GM21576 (cell line): Measurements from ENCODE around the gene SAC3D1.
A peak's percentile ranks its signal among the peaks of the same experiment; 100 is the strongest.
"Not testable (repeated sequence)": the region's sequence is repeated elsewhere in the genome, so short reads cannot be mapped to it uniquely, and the experiment has no call there.

Source experiments
- ATAC-seq: cut with Tn5 transposase; IDR thresholded peaks from one replicate; pipeline ENCODE4 v1.9.1; 2021; ENCODE audit warnings: mild to moderate bottlenecking, moderate library complexity; ENCODE audit not compliant: unreplicated experiment

SAC3D1 gene

DNA sequence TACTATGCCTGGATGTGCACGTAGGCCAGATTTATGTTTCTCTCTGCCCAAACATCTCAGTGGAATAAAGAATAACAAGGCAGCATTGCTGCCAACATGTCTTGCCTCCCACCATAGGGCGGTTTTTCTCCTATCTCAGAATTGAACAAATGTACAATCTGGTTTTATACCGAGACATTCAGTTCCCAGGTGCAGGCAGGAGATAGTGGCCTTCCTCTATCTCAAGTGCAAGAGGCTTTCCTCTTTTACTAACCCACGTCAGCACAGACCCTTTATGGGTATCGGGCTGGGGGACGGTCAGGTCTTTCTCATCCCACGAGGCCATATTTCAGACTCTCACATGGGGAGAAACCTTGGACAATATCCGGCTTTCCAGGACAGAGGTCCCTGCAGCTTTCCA, 17.5 kb upstream of the SAC3D1 start:
- not testable (repeated sequence) for ATAC-seq

DNA sequence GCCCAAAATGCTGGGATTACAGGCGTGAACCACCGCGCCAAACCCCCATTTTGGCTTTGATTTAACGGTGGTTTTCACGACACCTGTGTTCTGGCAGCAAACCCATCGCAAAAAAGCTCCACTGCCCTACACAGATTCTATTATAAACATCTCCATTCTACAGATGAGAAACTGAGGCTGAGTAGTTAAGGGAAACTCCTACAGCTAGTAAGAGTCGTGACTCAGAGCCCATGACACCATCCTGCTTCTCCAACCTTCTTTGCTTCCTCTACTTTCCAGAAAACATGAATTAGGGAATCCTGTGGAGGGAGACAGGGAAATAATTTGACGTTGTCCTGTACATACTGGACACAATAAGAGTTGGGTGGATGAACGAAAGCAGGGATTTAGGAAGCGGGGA, 14.2 kb upstream of the SAC3D1 start:
- ATAC-seq: no peak

DNA sequence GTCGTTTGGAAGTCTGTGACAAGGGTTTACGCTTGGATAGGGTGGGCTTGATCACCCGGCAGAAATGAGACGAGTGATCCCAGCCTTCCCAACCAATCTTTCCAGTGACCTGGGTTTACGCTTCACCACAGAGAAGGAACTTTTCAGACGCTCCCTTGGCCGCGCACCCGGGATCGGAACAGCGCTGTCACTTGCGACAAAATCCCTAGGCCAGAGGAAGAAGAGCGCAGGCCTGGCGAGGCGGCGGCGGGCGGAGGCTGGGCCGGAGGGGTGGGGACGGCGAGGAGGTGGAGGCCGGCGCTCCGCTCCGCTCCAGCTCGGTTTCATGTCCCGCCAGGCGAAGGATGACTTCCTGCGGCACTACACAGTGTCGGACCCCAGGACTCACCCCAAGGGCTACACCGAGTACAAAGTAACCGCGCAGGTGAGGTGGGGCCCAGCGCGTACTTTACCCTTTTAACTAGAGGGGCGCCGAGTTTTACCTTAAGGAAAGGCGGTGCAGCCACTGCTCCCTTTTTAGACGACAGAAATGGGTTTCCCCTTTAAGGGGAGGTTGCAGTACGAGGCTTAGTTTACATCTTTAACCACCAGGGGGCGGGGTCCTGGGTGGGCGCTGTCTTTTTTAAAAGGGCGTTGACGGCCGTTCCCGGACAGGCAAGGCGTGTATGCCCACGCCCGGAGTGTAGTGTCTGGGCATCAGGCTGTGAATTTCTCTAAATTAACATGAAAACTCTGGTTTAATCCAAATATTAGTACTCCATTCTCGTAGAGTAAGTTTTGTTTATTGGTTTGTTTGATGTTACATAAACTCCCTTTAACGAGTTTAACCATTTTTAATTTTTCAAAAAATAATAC, 13.6 kb upstream of the SAC3D1 start, which contains the start of gene SNX15:
Gene SNX15 (plus strand): TSS at position 227 of the 855 bp plus-strand sequence. CDS start 99 bp downstream, at position 326.
- ATAC-seq: peak; percentile 80

DNA sequence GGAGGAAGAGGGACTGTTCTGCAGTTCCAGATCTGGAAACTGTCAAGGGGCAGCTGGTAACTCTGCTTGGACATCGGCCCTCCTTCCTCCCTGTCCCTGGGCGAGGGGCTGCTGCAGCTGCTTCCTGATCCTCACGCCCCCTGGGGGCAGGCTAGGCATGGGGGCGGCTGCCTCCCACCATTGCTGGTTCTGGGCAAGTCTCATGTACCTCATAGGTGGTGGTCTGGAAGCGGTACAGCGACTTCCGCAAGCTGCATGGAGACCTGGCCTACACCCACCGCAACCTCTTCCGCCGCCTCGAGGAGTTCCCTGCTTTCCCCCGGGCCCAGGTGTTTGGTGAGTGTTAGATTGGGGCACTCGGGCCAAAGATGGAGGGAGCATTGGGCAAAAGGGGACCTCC, 8.8 kb upstream of the SAC3D1 start:
- no peak for ATAC-seq

DNA sequence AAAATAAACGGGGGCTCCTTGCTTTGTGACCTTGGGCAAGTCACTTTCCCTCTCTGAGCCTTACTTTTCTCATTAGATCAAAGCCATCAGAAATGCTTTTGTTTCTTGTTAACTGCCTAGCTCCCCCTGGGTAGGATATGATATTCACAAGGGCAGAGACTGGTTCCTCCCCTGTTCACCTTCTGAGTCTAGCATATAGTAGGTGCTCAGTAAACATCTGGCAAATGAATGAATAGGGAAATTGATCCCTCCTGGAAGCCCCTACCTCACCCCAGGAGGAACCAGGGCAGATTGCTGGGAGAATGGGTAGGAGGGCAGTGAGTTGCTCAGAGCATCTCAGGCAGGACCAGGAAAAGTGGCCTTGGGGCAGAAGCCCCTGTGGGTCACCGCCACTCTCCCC, 6.6 kb upstream of the SAC3D1 start:
- ATAC-seq: no peak

DNA sequence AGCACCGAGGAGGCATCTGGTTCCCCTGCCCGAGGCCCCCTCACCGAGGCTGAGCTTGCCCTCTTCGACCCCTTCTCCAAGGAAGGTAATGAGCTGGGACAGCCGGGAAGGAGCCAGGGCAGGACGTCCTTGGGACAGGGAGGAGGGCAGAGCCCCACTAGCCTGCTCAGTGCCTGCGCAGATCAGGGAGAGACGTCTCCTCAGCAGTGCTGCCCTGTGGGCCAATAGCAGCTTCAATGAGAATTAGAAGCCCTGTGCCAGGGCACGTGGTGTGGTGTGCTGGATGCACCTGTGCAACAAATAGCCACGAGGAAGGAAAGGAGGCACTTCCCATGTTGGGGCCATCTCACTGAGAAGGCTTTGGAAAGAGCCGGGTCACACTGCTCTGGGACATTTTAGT, 5.4 kb upstream of the SAC3D1 start:
- no peak for ATAC-seq

DNA sequence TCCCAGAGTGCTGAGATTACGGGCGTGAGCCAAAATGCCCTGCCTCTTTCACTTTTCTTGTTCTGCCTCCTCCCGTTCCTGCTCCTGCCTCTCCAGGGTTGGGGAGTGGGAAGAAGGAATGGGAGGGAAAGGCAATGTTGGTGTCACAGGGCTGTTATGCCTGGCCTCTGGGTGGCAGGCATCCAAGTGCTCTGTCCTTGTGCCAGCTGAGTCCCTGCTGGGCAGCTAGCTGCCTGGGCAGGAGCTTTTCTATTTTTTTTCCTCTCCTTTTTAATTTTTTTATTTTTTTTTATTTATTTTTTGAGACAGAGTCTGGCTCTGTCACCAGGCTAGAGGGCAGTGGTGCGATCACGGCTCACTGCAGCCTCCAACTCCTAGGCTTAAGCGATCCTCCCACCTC, 4.1 kb upstream of the SAC3D1 start:
- no peak for ATAC-seq

DNA sequence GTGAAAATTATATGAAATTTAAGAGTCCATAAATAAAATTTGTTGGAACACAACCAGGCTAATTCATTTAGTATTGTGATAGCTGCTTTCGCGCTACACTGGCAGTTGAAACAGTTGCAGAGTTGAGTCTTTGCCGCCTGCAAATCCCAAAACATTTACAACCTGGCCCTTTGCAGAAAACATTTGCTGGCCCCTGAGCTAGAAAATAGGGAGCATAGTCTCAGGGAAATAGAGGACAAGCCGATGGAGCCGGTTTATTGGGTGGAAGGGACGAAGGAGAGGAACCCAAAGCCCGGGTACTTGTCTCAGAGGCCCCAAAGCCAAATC, 527 bp upstream of the SAC3D1 start:
- ATAC-seq: no peak

DNA sequence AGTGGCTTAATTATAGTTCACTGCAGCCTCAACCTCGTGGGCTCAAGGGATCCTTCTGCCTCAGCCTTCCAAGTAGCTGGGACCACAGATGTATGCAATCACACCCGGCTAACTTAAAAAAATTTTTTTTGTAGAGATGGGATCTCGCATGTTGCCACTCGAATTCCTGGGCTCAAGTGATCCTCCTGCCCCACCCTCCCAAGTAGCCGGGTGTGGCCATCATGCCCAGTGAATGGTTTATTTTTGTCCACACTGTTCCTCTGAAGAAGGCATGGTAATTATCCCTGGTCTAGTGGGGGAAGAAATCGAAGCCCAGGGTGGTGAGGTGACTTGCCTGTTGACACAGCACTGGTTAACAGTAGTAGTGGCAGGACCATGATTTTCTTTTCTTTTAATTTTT, 1.9 kb downstream of the SAC3D1 start:
- ATAC-seq: no peak

DNA sequence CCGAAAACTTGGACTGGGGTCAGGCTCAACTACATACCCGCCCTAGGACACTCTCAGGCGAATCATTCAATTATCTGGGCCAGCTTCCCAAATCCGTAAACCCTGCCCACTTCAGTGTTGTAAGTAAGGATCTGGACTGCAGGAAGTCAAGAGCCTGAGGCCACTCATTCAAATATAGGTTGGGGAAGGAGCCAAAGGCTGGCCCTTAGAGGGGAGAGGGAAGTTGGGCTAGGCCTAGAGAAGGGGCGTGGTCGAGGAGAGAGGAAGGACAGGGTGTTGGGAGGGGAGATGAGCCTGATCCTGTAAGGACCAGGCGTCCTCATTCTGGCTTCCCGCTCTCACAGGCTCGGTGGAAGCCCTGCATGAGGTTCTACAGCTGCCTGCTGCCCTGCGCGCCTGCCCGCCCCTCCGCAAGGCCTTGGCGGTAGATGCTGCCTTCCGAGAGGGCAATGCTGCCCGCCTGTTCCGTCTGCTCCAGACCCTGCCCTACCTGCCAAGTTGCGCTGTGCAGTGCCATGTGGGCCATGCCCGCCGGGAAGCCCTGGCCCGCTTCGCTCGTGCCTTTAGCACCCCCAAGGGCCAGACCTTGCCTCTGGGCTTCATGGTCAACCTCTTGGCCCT, 3.0 kb downstream of the SAC3D1 start:
- ATAC-seq: no peak

DNA sequence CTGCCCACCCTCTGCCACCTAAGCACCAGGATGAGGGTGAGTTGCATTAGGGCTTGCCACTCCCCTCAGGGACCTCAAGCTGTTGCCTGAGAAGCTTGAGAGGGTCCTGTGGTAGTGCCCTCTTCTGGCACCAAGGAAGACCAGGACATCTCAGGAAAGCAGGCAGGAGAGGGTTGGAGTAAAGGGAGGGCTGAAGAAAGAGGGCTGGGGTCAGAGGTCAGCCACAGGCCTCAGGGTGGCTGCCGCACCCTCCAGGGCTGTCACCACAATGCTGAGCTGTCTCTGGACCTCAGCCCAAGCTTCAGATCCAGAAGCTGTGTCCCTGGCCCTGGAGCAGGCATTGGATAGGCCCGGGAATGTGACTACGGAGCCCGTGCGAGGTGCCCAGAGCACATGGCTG, 4.1 kb downstream of the SAC3D1 start:
- ATAC-seq: no peak

DNA sequence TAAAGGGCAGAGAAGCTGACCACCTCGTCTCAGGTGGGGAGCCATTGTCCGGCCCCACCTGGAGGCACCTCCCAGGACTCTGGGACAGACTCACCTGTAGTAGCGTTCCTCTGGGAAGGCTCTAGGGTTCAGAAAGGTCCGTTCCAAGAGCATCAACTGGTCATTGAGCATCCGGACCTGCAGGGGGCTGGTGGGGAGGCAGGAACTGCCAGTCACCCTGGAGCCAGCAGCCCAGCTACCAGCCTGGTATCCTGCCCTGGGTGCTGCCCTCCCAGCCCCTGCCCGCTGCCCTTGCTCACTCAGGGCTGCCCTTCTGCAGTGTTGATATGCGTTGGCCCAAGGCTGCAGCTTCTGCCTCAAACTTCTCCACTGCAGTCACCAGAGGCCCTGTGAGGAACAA, 4.7 kb downstream of the SAC3D1 start:
- no peak for ATAC-seq

DNA sequence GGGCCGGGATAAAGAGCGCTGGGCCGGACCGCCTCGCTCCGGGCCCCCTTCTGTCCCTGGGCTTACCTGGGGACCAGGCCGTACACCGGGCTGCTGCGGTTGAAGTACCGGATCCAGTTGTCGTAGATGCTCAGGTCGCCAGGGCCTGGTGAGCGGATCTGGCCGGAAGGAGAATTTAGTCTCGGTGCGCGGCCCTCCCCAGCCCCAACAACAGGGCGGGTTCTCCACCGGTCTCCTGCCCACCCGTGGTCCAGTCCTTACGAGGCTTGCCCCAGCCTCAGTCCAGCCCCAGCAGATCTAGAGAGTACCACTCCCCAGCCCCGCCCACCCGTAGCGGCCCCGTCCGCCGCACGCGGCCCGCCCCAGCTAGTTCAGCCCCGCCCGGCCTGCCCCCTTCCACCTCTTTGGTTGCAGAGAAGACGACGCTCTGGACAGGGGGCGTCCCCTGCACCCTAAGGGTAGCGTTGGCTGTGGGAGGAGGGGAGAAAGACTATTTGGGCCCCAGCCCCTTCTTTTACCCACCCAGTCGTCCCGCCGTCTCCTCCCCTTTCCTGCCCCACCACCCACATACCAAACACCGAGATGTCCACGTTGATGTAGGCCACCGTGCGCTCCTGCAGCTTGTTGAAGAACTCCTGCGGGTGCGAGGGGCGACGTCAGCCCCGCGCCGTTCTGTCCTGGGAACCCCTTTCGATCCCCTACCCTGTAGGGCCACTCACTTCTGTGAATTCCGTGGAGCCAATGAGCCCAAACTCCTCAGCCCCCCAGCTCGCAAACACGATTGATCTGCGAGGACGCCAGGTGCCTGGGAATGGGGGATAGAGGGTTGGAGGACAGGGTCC, 6.8 kb downstream of the SAC3D1 start:
- ATAC-seq: no peak

DNA sequence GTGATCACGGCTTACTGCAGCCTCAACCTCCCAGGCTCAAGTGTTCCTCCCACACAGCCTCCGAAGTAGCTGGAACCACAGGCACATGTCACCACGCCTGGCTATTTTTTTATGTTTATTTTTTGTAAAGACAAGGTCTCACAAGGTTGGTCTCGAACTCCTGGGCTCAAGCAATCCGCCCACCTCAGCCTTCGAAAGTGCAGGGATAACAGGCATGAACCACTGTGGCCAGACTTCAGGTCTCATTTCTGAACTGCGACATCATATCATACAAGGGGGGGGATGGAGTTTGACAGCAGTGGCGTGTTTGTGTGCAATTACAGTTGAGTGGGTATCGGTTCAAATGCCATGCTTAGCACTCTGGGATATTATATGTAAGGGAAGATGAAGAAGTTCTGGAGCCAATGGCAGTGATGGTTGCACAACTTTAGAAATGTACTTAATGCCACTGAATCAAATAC, 10.4 kb downstream of the SAC3D1 start:
- no peak for ATAC-seq

DNA sequence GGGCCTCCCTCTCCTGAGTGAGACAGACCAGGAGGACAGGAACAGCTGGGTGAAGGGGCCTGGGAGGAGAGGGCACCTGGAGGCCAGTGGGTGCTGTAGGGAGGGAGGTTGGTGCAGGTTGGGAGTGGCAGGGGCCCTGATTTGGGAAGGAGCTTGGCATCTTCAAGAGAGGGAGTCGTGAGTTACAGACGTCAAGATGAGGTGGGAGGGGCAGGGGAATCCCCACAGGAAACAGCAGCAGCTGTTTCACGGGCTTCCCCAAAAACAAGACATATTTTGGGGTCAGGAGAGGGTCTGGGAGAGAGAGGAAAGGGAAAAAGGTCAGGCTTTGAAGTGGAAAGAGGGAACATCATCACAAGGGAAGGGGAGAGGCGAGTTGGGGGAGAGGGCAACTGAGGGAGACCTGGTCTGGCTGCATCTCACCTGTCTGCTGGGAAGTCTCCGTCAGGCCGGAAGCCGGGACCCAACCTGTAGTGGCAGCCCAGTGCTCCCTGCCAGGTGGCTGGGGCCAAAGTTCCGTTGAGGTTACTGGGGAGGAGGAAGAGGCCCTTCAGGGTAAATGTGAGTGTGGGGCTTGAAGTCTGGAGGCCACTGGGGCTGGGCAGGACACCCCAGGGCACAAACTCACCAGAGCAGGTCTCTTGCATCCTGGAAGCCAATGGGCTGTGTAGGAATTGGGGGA, 13.0 kb downstream of the SAC3D1 start:
- ATAC-seq: no peak

DNA sequence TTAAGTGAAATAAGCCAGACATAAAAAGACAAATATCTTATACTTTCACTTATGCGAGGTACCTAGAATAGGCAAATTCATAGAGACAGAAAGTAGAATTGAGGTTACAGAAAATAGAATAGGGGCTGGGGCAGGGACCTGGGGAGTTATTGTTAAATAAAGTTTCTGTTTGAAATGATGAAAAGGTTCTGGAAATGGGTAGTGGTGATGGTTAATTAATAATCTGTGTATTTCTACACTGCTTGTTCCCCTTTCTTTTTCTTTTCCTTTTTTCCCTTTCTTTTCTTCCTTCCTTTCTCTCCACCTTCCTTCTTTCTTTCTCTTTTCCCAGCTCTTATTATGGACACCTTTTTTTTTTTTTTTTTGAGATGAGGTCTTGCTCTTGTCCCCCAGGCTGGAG, 14.5 kb downstream of the SAC3D1 start:
- ATAC-seq: no peak

DNA sequence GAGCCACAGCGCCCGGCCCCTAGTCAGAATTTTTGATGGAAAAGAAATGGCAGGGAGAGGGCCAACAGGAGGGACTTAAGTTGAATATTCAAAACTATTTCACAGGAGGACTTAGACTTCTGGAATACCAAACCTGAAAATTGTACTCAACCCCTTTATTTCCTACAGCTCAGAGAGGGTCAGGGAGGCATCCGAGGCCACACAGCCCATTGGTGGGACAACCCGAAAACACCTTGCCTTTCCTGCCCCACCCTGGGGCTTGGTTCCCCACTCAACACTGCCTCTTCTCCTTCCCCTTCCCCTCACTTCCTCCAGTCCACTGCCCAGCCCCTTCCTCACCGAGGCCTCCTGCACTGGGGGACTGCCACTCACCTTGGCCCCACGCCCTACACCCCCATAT, 16.0 kb downstream of the SAC3D1 start:
- ATAC-seq: no peak

DNA sequence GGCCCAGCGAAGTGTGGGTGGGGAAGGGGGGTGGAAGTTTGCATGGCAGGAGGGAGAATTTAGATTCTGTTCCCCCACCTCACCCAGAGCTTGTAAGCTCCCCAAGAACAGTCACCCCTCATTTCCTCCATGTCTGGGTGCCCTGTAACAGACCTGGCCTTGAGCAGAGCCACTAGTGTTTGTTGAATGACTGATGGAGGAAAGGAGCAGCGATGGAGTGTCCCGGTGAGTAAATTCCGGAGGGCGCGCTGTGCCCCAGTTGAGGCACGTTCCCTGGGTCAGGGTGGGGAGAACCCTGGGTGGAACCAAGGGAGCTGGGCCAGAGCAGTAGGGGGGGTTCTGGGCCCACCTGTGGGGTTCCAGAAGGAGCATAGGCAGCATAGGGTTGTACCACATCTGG, 16.5 kb downstream of the SAC3D1 start:
- no peak for ATAC-seq

DNA sequence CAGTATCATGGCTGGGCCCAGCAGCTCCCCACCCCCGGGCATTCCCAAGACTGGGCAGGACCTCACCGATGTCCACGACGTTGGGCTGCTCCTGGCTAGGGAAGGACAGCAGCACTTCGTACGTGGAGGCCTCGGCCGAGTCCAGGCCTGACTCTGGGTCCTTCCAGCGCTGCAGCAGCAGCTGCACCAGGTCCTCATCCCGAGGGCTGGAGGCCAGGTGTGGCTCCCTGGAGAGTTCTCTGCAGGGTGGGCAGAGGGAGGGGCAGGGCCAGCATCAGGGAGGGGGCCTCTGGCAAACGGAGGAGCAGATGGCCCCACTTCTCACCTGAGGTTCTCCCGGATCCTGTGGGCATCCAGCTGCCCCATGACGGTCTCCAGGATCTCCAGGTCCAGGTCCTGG, 17.0 kb downstream of the SAC3D1 start:
- no peak for ATAC-seq

DNA sequence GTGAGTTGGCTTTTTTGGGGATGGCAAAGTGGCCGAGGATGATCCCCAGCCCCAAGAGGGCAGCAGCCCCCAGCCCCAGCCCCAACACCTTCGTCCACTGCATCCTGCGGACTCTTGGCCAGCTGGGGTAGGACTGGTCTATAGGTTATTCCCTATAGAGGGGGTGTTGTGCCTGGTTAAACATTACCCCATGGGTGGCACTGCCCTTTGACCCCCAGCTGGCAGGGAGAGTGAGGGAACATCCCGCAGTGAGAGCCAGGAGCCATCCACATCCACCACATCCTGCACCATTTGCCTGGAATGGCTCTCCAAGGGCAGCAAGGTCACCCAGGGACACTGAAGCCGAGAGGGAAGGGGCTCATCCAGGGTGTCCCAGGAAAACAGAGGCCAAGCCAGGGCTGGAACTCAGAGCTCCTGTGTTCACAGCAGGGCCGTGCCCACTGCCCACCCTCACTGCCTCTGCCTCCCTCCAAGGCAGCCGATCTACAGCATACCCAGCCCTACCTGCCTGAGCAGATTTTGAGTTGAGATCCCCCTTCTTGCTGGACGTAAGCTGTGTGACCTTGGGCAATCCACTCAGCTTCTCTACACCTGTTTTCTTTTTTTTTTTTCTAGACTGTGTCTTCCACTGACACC, 17.5 kb downstream of the SAC3D1 start, which contains the start of gene NAALADL1:
Gene NAALADL1 (minus strand): TSS at position 135 of the 636 bp plus-strand sequence. CDS start 32 bp downstream, at position 103.
- no peak for ATAC-seq
